Stimulated activated CD4-positive, alpha-beta T cell treated with anti-CD3 and anti-CD28 coated beads, TNF-alpha, amount 100 ng/mL, for 4 hours (primary cell): ENCODE data around the gene GRB2.
A peak's percentile ranks its signal among the peaks of the same experiment; 100 is the strongest.
"Not testable (repeated sequence)": the region's sequence is repeated elsewhere in the genome, so short reads cannot be mapped to it uniquely, and the experiment has no call there.

Source experiments
- DNase-seq, 3 experiments: peaks; one replicate each; pipeline ENCODE4 v3.0.0-alpha.2; 2020; ENCODE audit warnings: low read depth in 3 of 3

GRB2 gene

DNA sequence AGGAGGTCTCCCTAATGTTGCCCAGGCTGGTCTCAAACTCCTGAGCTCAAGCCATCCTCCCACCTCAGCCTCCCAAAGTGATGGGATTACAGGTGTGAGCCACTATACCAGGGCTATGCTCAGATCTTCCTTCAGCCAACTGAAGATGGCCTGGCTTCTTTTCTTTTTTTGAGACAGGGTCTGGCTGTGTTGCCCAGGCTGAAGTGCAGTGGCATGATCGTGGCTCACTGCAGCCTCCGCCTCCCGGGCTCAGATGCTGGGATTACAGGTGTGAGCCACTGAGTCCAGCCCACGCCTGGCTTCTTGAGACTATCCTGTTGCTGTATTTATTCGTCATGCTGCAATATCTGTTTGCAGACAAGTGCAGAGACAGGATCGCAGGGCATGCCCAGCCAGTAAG, 120.4 kb downstream of the GRB2 start:
- no peak for DNase-seq

DNA sequence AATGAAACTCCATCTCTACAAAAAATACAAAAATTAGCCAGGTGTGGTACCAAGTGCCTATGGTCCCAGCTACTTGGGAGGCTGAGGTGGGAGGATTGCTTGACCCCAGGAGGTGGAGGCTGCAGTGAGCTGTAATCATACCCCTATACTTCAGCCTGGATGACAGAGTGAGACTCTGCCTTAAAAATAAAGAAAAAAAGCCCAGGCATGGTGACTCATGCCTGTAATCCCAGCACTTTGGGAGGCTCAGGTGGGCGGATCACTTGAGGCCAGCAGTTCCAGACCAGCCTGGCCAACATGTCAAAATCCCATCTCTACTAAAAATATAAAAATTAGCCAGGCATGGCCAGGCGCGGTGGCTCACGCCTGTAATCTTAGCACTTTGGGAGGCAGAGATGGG, 125.3 kb downstream of the GRB2 start:
- DNase-seq, result not testable (repeated sequence)

DNA sequence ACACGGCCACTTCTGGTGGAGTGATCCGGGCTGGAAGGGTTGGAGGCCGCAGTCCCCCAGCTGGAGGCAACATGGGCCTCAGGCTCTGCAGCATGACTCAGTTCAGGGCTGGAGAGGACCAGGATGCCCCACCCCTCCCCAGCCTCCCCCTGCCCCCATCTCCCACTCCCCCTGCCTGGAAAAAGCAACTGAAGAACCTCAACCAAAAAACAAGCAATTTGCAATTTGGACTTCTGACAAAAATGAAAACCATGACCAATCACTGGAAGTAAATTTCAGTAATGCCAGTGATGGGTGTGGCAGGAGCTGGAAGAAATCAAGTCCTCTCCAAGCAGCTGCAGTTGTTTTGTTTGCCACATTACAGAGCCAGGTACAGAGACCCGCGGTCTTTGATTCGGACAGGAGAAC, 127.8 kb downstream of the GRB2 start:
- DNase-seq, result no peak

DNA sequence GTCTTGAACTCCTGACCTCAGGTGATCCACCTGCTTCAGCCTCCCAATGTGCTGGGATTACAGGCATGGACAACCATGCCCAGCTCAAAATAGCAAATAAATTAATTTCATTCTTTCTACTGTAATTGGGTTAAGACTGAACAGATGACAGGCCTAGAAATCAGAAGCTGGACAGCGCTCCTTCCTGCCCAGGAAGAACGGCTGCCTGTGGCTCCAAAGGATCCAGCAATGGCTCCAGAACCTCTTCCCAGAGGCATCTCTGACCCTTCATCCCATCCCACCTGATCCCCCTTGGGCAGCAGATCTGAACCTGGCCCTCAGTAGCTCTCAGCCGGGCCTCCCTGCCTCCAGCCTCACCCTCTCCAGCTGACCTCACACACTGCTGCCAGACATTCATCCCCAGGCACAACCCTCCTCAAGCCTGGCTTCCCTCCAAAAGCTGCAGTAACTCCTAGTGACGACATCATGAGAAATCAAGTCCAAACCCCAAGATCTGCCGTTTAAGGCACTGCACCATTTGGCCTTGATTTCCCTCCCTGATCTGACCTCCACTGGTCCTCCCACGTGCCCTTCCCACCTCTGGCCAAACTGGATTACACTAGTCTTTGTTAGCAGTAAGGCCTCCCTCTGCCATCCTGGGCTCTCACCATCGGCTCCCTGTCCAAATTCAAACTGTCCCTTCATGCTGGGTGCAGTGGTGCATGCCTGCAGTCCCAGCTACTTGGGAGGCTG, 131.3 kb downstream of the GRB2 start:
- no peak for DNase-seq

DNA sequence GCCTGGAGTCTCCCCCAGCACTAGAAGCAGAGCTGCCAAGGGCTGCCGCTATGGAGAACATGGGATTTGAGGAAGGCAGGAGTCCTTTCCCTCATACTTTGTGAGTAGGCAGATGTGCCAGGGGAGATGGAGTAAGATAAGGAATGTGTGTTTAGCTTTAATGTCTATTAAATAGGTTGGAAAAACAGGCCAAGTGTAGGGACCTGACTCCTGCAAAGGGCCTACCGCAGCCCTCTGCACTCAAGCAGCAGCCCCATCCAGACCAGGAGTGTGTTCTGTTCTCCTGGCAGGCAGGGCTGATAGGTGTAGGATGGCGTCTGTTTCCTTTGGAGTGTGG, 132.7 kb downstream of the GRB2 start:
- DNase-seq, result no peak

DNA sequence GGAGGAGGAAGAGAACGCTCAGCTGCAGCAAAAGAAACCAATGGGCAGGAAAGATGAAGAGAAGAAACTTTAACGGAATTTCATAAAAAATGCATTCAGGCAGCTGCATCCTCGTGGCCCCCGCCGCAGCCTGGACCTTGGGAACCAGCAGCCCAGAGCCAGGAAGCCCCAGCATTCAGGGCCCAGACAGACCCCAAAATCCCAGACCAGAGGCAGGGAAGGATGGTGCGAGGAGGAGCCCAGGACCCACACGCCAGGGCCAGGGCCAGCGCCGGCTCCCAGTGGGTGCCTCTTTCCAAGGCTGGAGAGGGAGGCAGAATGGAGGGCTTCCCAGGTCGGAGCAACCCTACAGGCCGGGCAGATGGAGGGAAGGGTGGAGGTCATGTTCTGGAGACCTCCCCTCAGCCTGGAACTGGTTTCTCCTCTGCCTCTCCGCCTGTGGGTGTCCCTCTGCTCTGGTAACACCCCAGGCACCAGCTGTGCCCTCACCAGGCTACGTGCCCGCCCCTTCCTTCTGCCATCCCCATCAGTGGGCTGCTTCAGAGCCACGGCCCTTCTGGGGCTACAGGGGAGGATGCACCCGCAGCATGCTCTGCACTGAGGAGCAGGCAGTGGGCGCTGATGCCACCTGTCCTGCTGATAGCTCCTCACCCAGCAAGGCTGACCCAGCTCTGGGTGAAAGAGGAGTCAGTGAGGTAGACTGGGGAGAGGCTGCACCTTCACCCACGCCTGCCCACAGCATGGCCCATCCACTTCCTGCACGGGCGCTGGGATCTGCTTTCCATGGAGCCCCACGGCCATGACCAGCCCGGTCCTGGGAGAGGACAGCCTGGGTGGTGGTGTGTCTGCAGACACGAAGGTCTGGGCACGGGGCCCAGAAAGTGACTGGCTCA, 133.3 kb downstream of the GRB2 start:
- DNase-seq, result no peak

DNA sequence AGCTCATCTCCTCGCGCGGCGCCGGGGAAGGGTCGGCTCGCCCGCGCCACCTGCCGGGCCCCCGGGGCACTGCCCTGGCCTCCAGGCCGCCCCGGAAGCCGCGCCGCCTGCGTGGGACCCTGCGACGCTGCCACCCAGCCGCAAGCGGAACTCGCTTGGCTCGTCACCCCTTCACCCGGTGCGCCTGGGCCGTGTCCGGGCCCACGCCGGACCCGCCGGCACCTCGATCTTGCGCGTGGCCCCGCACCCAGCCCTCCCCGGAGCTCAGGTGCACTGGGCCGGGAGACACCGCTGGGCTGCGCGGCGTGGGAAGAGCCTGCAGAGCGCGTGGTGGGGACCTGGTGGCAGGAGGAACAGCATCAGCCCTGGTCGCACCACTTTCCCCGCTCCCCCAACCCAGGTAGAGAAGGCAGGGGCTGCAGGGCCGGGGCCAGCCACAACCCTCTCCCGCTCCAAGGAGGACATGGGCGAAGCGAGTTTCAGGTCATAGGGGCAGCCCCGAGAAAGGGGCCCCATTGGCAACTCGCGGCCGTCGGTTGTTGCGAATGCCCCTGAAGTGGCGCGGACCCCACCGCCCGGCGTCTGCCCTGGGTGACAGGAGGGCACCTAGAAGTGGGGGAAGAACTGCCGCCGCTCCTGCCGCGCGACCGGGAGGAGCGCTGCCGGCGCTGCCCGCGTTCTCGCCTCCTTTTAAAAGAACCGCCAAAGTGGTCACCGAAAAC, 134.1 kb downstream of the GRB2 start:
- peak; percentile 77 to 81 (median 79) for DNase-seq

DNA sequence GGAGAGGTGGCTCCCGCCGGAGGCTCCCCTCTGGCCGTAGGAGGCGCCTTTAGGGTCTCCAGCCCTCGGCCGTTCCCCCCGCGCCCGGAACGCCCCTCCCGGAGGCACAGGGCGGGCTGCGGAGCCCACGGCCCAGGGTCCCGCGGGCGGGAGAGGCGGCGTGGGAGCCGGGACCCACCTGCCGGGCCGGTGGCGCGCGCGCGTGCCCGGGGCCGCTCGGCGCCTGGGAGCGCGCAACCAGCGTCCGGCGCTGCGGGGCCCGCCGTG, 134.6 kb downstream of the GRB2 start, which contains the start of gene MIF4GD:
MIF4GD (minus strand) TSS at position 266 of the 267 bp plus-strand sequence. CDS start 1,036 bp downstream, outside the sequence.
- no peak for DNase-seq

DNA sequence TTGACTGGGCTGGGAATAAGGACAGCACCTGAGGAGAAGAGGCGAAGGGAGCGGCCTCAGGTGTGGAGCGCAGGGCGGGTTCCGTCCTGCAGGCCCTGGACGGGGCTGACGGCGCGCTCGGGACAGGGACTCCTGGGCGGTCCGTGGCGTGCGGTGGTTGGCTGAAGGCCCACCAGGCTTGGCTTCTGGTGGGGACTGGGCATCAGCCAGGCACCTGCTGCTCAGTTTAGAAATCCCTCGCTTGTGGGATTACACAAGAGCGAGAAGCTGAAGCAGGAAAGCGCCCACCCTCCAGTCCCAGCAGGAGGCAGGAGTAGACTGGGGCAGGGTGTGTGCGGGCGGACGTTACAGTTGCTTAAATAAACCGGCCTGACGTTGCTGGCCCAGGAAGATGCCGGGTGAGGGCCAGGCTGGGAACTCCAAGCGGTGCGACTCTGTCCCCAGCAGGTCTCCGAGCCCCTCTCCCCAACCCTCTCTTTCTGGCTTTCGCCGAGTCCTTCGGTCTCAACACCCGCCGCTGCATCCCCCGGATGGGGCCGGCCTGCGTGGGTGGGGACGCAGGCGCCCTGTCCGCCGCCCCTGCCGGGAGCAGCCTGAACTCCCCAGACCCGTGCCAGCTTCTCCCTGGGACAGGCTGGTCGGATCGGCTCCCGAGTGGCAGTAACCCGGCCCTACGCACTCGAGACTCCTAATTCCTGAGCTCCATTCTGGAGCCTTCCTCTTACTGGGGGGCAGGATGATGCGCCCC, 135.1 kb downstream of the GRB2 start:
- DNase-seq, result peak in 1 of 3 experiments; percentile 50

DNA sequence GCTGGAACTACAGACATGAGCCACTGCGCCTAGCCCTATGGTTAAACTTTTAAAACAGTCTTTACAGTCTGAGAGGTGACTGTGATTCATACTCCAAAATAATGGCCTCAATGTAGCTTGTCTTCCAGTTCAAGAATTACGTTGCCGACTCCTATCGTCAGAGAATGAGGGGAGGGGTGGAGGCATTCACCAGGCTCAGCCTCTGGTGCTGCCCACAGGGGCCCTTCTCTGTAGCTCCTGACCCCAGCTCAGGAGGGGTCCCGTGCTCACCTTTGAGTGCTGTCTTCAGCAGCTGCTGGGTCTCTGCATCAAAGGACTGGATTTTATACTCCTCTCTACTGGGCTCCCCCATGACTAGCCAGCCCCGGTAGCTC, 135.6 kb downstream of the GRB2 start:
- DNase-seq, result no peak
